Glomerular visceral epithelial cell (primary cell): Measurements from ENCODE around the gene FAM111A.

Source experiments
- DNase-seq: peaks from one replicate; pipeline ENCODE4 v3.0.0-alpha.2; 2016; ENCODE audit errors: extremely low spot score

The FAM111A gene

DNA sequence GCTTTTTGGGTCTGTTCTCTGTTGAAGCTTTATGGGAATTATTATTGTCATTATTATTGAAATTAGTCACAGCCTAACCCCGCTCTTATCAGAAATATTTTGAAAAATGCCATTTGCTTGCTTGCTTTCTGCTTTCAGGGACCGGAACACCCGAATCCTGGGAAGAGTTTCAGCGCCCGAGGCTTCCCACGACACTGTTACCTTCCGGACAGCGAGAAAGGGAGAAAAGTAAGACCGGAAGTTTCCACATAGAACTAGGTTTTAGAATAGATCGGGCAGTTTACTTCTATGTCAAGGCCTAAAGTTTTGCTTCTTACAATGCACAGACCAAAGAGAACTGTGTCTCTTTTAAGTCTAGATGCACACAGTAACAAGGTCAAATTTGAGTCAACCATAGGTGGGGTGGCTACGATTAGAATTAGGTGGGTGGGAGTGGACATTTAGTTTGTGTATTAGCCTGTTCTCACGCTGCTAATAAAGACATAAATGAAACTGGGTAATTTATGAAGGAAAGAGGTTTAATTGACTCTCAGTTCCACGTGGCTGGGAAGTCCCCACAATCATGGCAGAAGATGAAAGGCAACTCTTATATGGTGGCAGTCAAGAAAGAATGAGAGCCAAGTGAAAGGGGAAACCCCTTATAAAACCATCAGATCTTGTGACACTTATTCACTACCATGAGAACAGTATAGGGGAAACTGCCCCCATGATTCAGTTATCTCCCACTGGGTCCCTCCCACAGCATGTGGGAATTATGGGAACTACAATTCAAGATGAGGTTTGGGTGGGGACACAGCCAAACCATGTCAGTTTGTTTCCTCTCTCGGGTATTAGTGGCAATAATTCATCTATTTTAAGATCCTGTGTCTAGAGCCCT lies 57.1 kb downstream of the FAM111A start:
- DNase-seq: no peak

DNA sequence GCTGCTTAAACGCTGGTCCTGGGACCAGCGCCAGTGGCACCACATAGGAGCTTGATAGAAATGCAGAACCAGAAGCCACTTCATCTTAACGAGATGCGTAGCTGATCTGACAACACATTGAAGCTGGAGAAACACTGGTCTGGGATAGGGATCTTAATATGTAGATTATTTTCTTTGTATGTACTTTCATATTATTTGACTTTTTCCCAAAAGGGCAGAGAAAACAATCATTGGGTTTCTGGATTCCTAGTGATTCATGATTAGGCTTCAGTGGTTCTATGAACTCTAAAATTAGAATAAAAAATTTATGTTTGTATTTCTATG lies 57.7 kb downstream of the FAM111A start:
- DNase-seq: no peak

DNA sequence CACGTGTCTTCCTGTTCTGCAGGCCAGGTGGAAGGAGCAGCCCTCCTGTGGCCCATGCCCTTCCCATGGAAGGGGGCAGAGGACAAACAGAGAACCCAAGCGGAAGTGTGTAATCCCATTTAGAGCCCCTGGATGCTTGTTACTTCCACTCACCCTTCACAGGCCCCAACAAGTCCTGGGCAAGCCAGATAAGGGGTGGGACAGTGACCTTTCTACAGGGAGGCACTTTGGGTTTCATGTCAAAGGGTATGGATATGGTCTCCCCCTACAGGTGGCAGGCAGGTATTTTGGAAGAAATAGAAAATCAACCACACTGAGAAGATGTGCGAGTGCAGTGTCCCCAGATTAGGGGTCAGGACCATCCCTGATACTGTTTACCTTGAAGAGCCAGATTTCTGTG lies 58.7 kb downstream of the FAM111A start:
- no peak for DNase-seq
